Gastrocnemius medialis (tissue), 4 donors: Measurements from ENCODE around the gene RFFL. TPM values are rescaled to one million over a fixed set of nuclear protein-coding genes. Genes with fewer than 3 reads are reported as not detected.

Source experiments
- ATAC-seq, 2 donors: fragments of 150-250 bp; one replicate each; pipeline ENCODE4 v1.9.1; 2016
- DNase-seq, 2 donors: peaks; one replicate each; pipeline ENCODE4 v3.0.0-alpha.2; 2019
- H3K27ac ChIP-seq, 4 donors: fragments of 200-600 bp; sonication (generic); 1 replicate in 1 of 4; 2 replicates in 3 of 4; pipeline ENCODE4 v1.5.1; 2016 to 2018; ENCODE audit warnings: mild to moderate bottlenecking in 2 of 4, moderate library complexity in 1 of 4
- H3K27me3 ChIP-seq, 3 donors: fragments of 200-600 bp; sonication (generic) in 2 of 3; 1 replicate in 1 of 3; 2 replicates in 2 of 3; pipeline versions ENCODE4 v1.5.1 to v1.6.0; 2016 to 2019; ENCODE audit warnings: mild to moderate bottlenecking in 1 of 3, moderate library complexity in 1 of 3
- H3K36me3 ChIP-seq, 2 donors: fragments of 200-600 bp; sonication (generic) in 1 of 2; one replicate each; pipeline ENCODE4 v1.5.1; 2017 to 2018
- H3K4me1 ChIP-seq, 2 donors: fragments of 200-600 bp; sonication (generic) in 1 of 2; one replicate each; pipeline ENCODE4 v1.5.1; 2016 to 2017; ENCODE audit warnings: mild to moderate bottlenecking in 2 of 2
- H3K4me3 ChIP-seq, 4 donors: fragments of 200-600 bp; sonication (generic) in 3 of 4; 1 replicate in 1 of 4; 2 replicates in 3 of 4; pipeline ENCODE4 v1.5.1; 2016 to 2019; ENCODE audit warnings: mild to moderate bottlenecking in 2 of 4
- H3K9me3 ChIP-seq, 3 donors: fragments of 200-600 bp; sonication (generic) in 2 of 3; 1 replicate in 1 of 3; 2 replicates in 2 of 3; pipeline ENCODE4 v1.5.1; 2016 to 2019
- CTCF ChIP-seq, 5 experiments: fragments of 450-650 bp in 3 of 5; fragments of 200-600 bp in 2 of 5; sonication (generic) in 2 of 5; IDR thresholded peaks in 4 of 5; conservative IDR thresholded peaks in 1 of 5; 1 replicate in 4 of 5; 2 replicates in 1 of 5; pipeline ENCODE4 v1.5.1; 2016 to 2019; ENCODE audit warnings: antibody characterized with exemption in 5 of 5, mild to moderate bottlenecking in 3 of 5, moderate library complexity in 3 of 5
- POLR2A ChIP-seq, 2 donors: fragments of 450-650 bp; IDR thresholded peaks; one replicate each; pipeline ENCODE4 v1.6.1; 2017; ENCODE audit warnings: antibody characterized with exemption in 2 of 2, mild to moderate bottlenecking in 2 of 2, moderate library complexity in 2 of 2
- in situ Hi-C, 4 donors: fragments of 200-750 bp; cut with MboI; loops; one replicate each; pipeline versions ENCODE4 v1.15.0 to v1.8.0; 2017; ENCODE audit warnings: low sequenced_read_pairs in 4 of 4
- intact Hi-C: fragments of 100-400 bp; cut with DNase I; formaldehyde crosslinking; loops from one replicate; pipeline ENCODE4 v1.15.1; 2023; ENCODE audit warnings: low total_unique reads
- total RNA-seq, 4 donors: library from RNA; depleted of rRNA; stranded (reverse); fragments of >200 nt; gene quantifications; one replicate each; pipeline versions ENCODE4 v1.1.0 to v1.2.3, GENCODE V29; 2016

Gene RFFL
- total RNA-seq, 4 donors from 2014 or later = 17.4 to 65.7 (median 35.0) TPM

GRCh38 chr17:34974794-34975785 lies 88.4 kb downstream of the RFFL start:
- Histone ChIP-seq H3K36me3 (no peaks in the 10 kb centered on the region), H3K9me3 (no peaks in the 10 kb centered on the region), H3K27me3 (no peaks in the 10 kb centered on the region), H3K4me3 (no peak overlapping the region), H3K27ac (no peak overlapping the region), H3K4me1 (peaks cover 4 to 9% of the 10 kb centered on the region in 2 donors)
- DNase-seq = no peak
- TF ChIP-seq CTCF (IDR thresholded peaks at IDR 0.05 in 4 of 5, conservative IDR thresholded peaks at IDR 0.05 in 1 of 5) (no peak), POLR2A (IDR thresholded peaks at IDR 0.05) (no peak)
- in situ Hi-C loops (loop anchor here in 3 of 4 donors (25.0 kb wide), 3 partner anchors 112 to 587 kb away; partner anchors contain the start of gene SLFN14 (in 2 of the 3)), intact Hi-C loops (loop anchor here (5.0 kb wide), 1 partner anchor 757 kb away; the partner anchor contains the start of gene RASL10B)
- ATAC-seq = no peak

- ATAC-seq = no peak
- DNase-seq = no peak
- TF ChIP-seq CTCF (IDR thresholded peaks at IDR 0.05 in 4 of 5, conservative IDR thresholded peaks at IDR 0.05 in 1 of 5) = no peak
- no peak for TF ChIP-seq POLR2A (IDR thresholded peaks at IDR 0.05)
- Histone ChIP-seq H3K36me3 (peaks cover 0 to 6% of the 10 kb centered on the region in 2 donors), H3K27ac (no peak overlapping the region), H3K9me3 (no peaks in the 10 kb centered on the region), H3K4me3 (no peak overlapping the region), H3K4me1 (peaks cover 0 to under 1% of the 10 kb centered on the region in 2 donors), H3K27me3 (no peaks in the 10 kb centered on the region)
- in situ Hi-C loops (loop anchor here in 1 of 4 donors (25.0 kb wide), 1 partner anchor 437 kb away; no protein-coding TSS in a partner anchor), intact Hi-C loops (no loop called here)
These were observed 89.3 kb downstream of the RFFL start for GRCh38 chr17:34974179-34974578.

- H3K4me3 ChIP-seq = peak within 1 kb of the TSS; percentile 77 to 97 (median 92)
- peak within 1 kb of the TSS; percentile 90 to 98 (median 93) for H3K27ac ChIP-seq
- H3K4me1 ChIP-seq = peaks cover 23 to 26% of the 10 kb centered on the region in 2 donors
- intact Hi-C loops = loop anchor here (1.0 to 10.0 kb wide), 5 partner anchors 19 to 613 kb away; partner anchors contain the start of genes LIG3, PEX12, RAD51D and RFFL
- in situ Hi-C loops = loop anchor here in 2 of 4 donors (10.0 to 25.0 kb wide), 2 partner anchors 123 to 424 kb away; no protein-coding TSS in a partner anchor
- no peaks in the 10 kb centered on the region for H3K9me3 ChIP-seq
- ATAC-seq (peak; percentile 99 to 100), DNase-seq (peak; percentile 86 to 89)
- H3K36me3 ChIP-seq = peaks cover 0 to 39% of the 10 kb centered on the region in 2 donors
- TF ChIP-seq CTCF (IDR thresholded peaks at IDR 0.05 in 4 of 5, conservative IDR thresholded peaks at IDR 0.05 in 1 of 5) (no peak), POLR2A (IDR thresholded peaks at IDR 0.05) (peak; percentile 51 to 60)
- no peaks in the 10 kb centered on the region for H3K27me3 ChIP-seq
These were observed 102.2 kb downstream of the RFFL start, which contains the start of the genes CCT6B and ZNF830 for GRCh38 chr17:34961093-34961911. TSS of gene CCT6B (minus strand) at chr17:34961460. CDS start at chr17:34961393, 67 bp downstream. TSS of gene ZNF830 (plus strand) at chr17:34961540. CDS start at chr17:34961567, 27 bp downstream.

GRCh38 chr17:34958438-34958837 lies 105.1 kb downstream of the RFFL start:
- intact Hi-C loops (no loop called here), in situ Hi-C loops (loop anchor here in 1 of 4 donors (25.0 kb wide), 1 partner anchor 421 kb away; no protein-coding TSS in a partner anchor)
- H3K4me3 ChIP-seq = no peak overlapping the region
- peaks cover 0 to 10% of the 10 kb centered on the region in 2 donors for H3K36me3 ChIP-seq
- no peak for TF ChIP-seq POLR2A (IDR thresholded peaks at IDR 0.05)
- H3K9me3 ChIP-seq = no peaks in the 10 kb centered on the region
- peaks cover 21 to 26% of the 10 kb centered on the region in 2 donors for H3K4me1 ChIP-seq
- DNase-seq (no peak), ATAC-seq (no peak)
- no peak overlapping the region for H3K27ac ChIP-seq
- H3K27me3 ChIP-seq = no peaks in the 10 kb centered on the region

Other genes with a start within 250 kb of the RFFL start
- gene CCT6B, start 102.2 kb downstream of the RFFL start, total RNA-seq = 1 to 10 TPM; 1.4 to 5.4 (median 2.8) TPM
- 10 to 100 TPM in 1 of 4 donors, 1 to 10 TPM in 3; 6.0 to 11.0 (median 7.2) TPM for gene ZNF830, start 102.2 kb downstream of the RFFL start, total RNA-seq
- 10 to 100 TPM; 16.9 to 25.4 (median 21.5) TPM for gene LIG3, start 83.2 kb downstream of the RFFL start, total RNA-seq
- gene RAD51D, start 56.2 kb upstream of the RFFL start, total RNA-seq = 1 to 10 TPM; 2.5 to 5.2 (median 2.8) TPM
- gene FNDC8, start 57.9 kb upstream of the RFFL start, total RNA-seq = not detected
- 10 to 100 TPM in 3 of 4 donors, 1 to 10 TPM in 1; 9.9 to 19.3 (median 11.5) TPM for gene NLE1, start 78.6 kb upstream of the RFFL start, total RNA-seq
- 100 to 1,000 TPM in 3 of 4 donors, 10 to 100 TPM in 1; 73.7 to 150 (median 105) TPM for gene UNC45B, start 84.1 kb upstream of the RFFL start, total RNA-seq
- gene SLC35G3, start 130.7 kb upstream of the RFFL start, total RNA-seq = not detected
- gene SLFN5, start 179.4 kb upstream of the RFFL start, total RNA-seq = 10 to 100 TPM; 25.3 to 79.3 (median 37.4) TPM